Fibroblast of pulmonary artery (primary cell): ENCODE data around the gene ADAMTSL5.
"Not testable (repeated sequence)": the region's sequence is repeated elsewhere in the genome, so short reads cannot be mapped to it uniquely, and the experiment has no call there.

ENCODE experiments used
- DNase-seq: peaks from one replicate; pipeline ENCODE4 v3.0.0-alpha.2; 2010; ENCODE audit warnings: low read depth
- H3K4me3 ChIP-seq: replicated peaks from 2 replicates; pipeline ENCODE4 v1.5.1; 2011; ENCODE audit warnings: low read depth, mild to moderate bottlenecking, control low read depth, low read length, moderate library complexity
- TF ChIP-seq, protein P1 (sequence below): IDR thresholded peaks from 2 replicates; pipeline ENCODE4 v1.5.1; 2011; ENCODE audit warnings: mild to moderate bottlenecking, control low read depth, low read length, inconsistent platforms; ENCODE audit errors: missing control alignments

ADAMTSL5 gene

DNA sequence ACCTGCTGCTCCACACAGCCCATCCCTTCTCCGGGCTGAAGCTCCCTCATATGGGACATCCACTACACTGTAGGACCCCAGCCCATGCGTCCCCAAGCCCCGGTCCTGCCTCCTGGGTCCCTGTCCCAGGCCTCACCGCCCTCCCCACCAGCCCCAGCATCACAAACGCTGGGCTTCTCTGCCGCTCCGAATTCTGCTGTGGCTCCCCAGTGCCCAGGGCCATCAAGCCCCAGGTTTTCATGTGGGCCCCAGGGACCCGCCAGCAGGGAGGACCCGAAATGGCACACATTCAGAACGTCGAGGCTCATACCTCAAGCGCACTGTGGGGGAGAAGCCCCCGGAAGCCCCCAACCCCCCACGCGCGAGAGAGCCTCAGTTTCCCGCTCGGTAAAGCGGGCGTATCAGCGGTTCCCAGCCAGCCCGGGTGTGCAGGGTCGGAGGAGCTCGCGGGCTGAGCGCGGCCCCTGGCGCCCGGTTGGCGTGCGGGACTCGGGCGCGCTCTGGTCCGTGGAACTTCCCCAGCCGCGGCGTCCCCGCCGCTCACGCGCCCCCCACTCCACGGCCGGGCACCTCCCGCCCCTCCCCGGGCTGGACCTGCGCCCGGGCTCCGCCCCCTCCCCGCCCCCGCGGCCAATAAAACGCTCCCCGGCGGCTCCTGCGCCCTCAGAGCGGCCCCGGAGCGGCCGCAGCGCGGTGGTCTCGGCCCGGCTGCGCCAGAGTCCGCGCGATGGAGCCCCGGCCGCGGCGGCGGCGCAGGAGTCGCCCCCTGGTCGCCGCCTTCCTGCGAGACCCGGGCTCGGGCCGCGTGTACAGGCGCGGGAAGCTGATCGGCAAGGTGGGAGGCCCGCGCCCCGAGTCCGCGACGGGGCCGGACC, 10.8 kb upstream of the ADAMTSL5 start, which contains the start of gene PLK5:
PLK5 (plus strand) TSS at position 666 of the 875 bp plus-strand sequence. CDS start 2,920 bp downstream, outside the sequence.
- TF ChIP-seq, protein P1, sequence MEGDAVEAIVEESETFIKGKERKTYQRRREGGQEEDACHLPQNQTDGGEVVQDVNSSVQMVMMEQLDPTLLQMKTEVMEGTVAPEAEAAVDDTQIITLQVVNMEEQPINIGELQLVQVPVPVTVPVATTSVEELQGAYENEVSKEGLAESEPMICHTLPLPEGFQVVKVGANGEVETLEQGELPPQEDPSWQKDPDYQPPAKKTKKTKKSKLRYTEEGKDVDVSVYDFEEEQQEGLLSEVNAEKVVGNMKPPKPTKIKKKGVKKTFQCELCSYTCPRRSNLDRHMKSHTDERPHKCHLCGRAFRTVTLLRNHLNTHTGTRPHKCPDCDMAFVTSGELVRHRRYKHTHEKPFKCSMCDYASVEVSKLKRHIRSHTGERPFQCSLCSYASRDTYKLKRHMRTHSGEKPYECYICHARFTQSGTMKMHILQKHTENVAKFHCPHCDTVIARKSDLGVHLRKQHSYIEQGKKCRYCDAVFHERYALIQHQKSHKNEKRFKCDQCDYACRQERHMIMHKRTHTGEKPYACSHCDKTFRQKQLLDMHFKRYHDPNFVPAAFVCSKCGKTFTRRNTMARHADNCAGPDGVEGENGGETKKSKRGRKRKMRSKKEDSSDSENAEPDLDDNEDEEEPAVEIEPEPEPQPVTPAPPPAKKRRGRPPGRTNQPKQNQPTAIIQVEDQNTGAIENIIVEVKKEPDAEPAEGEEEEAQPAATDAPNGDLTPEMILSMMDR, result no peak
- no peak for DNase-seq
- H3K4me3 ChIP-seq, result no peak within 1 kb of the TSS

DNA sequence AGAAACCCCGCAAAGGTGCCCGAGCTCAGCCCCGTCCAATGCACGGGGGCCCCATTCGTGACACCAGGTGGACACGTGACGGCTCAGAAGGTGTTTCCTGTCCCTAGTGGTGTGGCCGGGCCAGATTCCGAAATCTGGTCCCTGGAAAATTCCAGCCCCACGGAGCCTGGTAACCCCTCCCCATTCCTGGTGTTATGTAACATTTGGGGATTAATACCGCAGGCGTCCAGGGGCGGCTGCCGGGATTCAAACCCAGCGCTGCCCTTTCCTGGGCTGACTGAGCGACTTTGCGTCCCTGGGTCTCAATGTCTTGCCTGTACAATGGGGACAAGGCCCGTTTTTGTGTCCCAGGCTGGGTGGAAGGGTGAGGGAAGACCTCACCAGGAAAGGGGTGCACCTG, 10.0 kb upstream of the ADAMTSL5 start:
- DNase-seq, result no peak
- TF ChIP-seq, protein P1, result no peak
- H3K4me3 ChIP-seq, result no peak overlapping the region

DNA sequence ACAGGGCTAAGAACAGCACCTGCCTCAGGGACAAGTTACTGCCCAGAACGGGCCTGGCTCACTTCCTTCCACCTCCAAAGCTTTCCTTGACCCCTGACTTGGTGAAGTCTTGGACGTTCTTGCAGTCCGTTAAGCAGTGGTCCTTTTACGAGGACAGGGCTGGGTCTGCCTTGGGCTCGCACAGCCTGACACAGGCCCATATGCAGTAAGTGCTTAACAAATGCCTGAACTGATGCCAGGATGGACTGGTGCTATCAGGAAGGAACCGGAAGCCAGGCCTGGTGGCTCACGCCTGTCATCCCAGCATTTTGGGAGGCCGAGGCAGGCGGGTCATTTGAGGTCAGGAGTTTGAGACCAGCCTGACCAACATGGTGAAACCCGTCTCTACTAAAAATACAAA, 9.2 kb upstream of the ADAMTSL5 start:
- no peak for DNase-seq
- H3K4me3 ChIP-seq, result no peak overlapping the region
- TF ChIP-seq, protein P1, result no peak

DNA sequence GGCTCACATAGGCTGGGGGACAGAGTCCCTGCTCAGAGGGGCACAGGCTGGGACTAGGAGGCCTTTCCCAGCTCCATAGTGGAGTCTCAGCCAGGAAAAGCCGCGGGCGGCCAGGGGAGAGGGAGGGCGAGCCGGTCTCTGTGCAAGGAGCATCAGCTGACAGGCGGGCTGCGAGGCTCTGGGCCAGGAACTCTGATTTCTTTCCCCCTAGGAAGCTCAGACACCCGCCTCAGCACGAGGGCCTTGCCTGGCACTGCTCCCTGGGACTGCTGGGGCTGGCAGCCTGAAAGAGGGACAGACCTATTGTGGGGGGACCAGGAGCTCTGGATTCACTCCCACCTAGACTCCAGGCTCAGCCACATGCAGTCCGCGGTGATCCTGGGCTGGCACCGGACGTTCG, 8.8 kb upstream of the ADAMTSL5 start:
- H3K4me3 ChIP-seq, result no peak overlapping the region

DNA sequence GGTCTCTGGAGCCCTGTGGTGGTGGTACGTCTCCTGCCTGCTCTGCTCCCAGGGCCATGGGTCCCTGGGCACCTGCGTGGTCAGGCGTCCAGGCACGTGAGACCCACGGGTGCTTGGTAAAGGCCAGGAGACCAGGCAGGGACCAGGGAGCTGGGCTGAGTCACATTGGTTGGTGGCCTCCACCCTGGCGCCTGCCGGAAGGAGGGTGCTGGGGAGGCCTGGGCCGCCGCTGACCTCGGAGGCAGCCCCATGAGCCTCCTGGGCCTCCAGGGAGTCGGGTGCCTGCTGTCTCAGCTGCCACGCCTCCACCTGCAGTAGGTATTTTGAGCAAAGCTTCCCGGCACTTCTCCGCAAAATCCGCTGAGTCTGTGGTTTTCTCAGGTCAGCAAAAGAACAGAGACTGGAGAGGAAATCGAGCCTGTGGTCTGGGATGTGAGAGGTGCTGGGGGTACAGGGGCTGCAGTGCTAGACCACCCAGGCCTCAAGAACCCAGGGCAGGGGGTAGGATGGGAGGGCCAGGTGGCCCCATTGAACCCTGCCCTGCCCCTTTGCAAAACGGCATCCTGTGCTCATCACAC, 7.5 kb upstream of the ADAMTSL5 start:
- no peak overlapping the region for H3K4me3 ChIP-seq
- TF ChIP-seq, protein P1, result no peak
- no peak for DNase-seq

More for the DNA sequence above, 8.8 kb upstream of the ADAMTSL5 start:
- no peak for DNase-seq
- TF ChIP-seq, protein P1, result no peak

DNA sequence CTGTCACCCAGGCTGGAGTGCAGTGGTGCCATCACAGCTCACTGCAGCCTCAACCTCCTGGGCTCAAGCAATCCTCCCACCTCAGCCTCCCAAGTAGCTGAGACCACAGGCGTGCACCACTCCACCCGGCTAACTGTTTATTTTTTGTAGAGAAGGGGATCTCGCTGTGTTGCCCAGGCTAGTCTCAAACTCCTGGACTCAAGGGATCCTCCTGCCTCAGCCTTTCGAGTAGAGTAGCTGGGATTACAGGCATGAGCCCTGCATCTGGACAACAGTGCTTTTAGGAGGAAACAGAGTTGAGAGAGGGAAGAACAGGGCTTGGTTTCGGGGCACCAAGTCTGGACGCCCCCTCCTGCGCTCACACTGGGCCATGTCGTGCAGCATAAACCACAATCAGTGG, 7.0 kb upstream of the ADAMTSL5 start:
- not testable (repeated sequence) for H3K4me3 ChIP-seq, DNase-seq

DNA sequence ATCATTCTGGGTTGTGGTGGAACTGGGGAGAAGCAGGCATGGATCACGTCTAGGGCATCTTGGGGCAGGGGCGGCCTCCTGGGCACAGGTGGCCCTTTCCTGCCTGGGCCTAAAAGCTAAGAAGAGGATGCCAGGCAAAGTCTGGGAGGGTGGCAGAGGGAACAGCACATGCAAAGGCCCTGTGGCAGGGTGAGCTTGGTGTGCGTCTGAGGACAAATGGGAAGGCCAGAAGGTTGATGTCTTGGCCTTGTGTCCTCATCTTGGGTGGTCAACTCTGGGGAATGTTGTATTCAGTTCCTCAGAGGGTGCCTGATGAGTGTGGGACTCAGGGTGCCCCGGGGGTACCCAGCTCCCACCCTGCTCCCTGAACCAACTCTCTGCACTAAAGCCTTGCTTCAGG, 5.7 kb upstream of the ADAMTSL5 start:
- no peak for DNase-seq
- TF ChIP-seq, protein P1, result no peak
- H3K4me3 ChIP-seq, result no peak overlapping the region
